Mesenteric fat pad (tissue), 1 donor: ENCODE data around the gene ENDOU. TPM values are rescaled to one million over a fixed set of nuclear protein-coding genes. Genes with fewer than 3 reads are reported as not detected.

Source experiments
- DNase-seq: peaks from one replicate; pipeline ENCODE4 v3.0.0-alpha.2; 2020; ENCODE audit warnings: low spot score
- total RNA-seq: library from RNA; stranded (reverse); fragmentation: NEBNext Ultra II Directional; extraction: Animal tissue kit (Norgen Biotek cat#: 25700); gene quantifications from one replicate; pipeline ENCODE4 v1.2.1, GENCODE V29; 2021
- donor health status: DM: yes; HTN: yes; CAD: no.

ENDOU gene
- total RNA-seq, 1 donor from 2014 or later = 1.4 TPM

DNA sequence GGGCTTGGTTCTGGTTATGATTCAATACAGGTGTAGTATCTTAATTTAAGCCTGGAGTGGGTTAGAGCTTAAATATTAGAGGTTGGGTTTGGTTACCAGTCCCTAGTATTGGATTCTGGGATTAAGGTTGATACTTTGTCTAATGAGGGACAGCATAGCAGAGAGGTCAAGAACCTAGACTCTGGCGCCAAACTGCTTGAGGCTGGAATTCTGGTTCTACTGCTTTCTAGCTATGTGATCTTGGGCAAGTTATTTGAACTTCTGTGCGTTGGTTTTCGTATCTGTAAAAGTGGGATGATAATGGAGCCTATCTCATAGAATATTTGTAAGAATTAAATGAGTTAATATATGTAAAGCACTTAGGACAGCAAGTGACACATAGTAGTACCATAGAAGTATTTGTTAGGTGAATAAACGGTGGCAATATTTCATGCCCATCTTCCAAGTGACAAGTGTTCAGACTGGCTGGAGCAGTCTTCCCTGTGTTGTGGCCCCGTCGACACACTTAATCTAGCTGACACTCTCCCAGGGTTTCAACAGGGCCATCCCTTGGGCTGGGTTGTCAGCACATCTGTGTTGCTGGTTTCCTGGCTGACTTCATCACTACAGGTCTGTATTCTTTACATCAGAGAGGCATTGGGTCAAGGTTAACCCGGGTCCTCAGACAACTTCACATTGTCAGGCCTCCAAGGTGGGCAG, 3.0 kb downstream of the ENDOU start:
- no peak for DNase-seq

DNA sequence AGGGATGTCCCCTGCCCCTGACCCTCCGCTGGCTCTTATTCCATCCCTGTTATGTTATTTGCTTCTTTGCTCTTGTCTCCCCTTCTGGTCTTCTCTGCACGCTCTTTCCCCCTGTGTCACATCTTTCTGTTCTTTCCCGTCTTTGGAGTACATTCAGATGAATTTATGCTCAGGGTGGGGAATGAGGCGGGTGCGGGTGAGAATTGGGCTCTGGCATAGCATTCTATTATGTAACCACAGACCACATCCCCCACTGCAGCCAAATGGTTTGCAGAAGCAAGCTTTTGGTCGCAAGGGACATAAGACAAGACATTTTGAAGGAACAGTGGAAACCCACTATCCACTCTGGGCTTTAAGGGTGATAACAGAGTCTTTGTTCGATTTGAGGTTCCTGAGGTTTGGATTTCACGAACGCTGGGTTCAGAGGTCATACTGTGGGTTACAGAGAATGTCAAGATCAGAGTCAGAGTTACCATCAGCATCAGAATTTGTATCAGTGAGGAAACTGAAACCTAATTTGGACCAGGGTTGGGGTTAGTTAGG, 3.8 kb downstream of the ENDOU start:
- DNase-seq = no peak

DNA sequence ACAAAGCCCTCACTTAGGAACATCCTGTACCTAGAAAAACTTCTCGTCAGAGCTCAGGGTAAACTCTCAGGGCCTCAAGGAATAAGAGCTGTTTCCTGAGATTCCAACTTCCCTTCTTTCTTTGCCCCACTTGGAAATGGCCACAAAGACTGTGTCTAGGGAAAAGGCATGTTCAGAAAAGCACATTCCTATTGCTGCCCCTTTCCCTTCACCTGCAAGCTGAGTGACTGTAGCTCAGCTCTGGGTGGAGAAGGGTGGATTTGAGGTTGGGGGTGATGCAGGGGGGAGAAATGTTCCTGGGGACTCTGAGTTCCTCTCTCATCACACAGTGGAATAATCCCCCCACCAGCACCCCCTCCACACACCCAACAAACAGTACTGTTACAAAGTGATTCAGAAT, 6.8 kb downstream of the ENDOU start:
- no peak for DNase-seq

- peak; percentile 91 for DNase-seq
Observed at GRCh38 chr12:47717443-47718193, 7.7 kb downstream of the ENDOU start.

DNA sequence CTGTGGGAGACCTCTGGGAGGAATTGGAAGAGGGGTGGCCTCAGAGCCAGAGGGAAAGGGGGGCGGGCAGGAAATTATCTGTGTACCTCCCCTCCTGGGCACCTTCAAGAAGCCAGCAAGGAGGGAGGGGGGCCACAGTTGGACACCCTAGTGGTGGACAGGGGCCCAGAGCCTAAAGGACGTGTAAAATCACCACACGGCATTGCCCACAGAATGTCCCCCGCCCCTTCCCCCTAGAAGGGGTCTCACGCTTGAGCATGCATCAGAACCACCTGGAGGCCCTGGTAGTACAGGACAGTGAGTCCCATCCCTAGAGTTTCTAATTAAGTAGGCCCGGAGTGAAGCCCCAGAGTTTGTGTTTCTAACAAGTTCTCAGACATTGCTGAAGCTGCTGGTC, 8.2 kb downstream of the ENDOU start:
- peak; percentile 69 for DNase-seq

- peak; percentile 83 for DNase-seq
Observed at GRCh38 chr12:47715877-47716548, 9.3 kb downstream of the ENDOU start.

DNA sequence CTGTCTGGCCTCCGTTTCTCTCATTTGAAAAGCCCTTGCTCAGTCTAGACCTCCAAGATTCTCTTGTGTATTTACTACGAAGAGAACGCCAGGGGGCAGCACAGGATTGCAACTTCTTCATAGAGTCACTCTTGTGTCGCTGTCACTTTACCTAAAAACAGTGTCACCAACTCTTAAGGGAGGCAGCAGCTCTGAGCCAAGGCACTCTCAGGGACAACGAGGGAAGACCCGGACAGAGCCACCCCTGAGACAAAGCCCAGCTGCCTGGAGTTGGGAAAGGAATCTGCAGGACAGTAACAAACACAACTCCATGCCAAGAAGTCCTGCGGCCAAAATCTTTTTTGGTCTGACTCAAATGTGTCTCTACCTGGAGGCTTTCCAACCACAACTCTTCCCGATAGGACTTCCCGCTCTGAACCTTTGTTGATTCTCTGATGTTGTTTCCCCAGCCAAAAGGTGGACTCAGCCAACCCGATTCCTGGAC, 9.9 kb downstream of the ENDOU start:
- DNase-seq = peak; percentile 89

DNA sequence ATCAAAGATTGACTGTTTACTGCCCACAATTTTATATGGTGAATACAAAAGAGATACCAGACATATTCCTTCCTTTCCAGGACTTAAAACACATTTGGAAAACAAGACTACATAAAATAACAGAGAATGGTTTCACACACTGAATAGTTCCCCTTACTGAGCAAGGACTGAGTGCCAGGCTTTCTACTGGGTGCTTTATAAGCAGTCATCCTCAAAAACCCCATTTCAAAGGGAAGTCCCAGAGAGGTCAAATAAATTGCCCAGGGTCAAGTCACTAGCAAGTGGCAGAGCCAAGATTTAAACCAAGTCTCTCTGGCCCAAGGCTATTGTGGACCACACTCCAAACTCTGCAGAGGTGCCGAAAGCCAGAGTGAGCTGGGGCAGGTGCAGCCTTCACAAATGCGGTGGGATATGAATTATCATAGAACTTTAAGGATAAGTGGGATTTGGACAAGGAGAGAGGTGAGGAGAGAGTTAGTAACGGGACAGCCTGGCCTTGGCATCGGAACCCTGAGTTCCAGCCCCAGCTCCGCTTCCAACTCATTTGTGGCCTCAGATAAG, 10.4 kb downstream of the ENDOU start:
- no peak for DNase-seq

DNA sequence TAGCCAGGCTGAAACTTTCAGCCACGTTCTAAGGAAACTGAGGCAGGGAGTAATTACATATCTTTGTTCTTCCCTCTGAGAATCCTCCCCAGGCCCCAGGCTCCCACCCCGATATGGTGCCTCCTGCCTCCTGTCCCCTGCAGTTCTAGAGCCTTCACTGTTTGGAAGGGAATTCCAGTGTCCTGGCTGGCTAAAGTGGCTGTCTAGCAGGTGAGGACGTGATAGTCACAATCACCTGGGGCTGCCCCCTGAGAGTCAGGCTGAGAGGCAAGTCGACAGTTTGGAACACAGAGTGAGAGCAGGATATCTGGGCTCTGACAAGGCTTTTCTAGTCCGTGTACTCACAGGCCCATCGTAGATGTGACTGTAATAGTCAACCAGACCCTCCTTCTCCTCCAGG, 13.1 kb downstream of the ENDOU start:
- DNase-seq = no peak

- DNase-seq = no peak
Observed at GRCh38 chr12:47711448-47711847, 13.8 kb downstream of the ENDOU start.

- no peak for DNase-seq
Observed at GRCh38 chr12:47710278-47710677, 15.0 kb downstream of the ENDOU start.

DNA sequence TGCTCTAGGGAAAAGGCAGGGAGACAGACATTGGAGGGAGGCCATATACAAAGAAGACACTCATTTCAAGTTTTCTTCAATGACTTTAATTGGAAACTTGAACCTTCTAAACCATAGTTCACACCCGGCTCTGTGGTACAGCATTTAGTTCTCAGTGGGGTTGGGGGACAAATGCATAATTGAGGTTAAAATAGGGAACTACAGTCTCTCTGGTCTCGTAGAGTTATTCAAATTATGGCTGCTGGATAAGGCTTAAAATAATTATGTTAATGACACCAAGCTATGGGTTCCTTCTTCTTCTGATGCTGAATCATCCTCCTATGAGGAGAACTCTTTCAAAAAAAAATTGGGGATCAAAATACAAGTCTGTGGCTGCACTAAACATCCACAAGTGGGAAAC, 15.6 kb downstream of the ENDOU start:
- no peak for DNase-seq

- no peak for DNase-seq
Observed at GRCh38 chr12:47709237-47709636, 16.1 kb downstream of the ENDOU start.

DNA sequence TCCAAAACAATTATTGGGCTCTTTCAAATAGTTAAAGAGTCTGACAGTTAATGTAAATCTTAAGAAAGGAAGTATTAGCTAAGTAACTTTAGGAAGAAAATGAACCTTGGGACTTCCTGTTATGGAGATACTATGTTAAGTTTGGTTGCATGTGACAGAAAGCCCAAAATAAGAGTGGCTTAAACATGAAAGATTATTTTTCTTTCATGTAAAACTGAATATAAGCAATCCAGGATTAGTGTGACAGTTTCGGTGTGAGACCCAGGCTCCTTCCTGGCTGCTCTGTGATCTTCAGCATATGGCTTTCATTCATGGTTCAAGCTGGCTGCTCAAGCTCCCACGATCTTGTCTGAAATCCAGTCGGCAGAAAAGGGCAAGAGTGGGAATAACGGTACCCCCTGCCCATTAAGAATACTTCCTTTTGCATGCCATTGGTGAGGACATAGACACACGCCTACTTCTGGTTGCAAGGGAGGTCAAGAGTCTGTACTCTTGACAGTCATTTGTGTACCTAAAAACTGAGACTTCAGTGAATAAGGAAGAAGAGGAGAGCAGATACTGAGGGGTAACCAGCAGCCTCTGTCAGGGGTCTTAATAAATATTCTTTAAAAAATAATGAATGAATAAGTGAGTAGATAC, 17.3 kb downstream of the ENDOU start:
- DNase-seq = no peak

GRCh38 chr12:47707355-47707754, 17.9 kb downstream of the ENDOU start:
- no peak for DNase-seq

DNA sequence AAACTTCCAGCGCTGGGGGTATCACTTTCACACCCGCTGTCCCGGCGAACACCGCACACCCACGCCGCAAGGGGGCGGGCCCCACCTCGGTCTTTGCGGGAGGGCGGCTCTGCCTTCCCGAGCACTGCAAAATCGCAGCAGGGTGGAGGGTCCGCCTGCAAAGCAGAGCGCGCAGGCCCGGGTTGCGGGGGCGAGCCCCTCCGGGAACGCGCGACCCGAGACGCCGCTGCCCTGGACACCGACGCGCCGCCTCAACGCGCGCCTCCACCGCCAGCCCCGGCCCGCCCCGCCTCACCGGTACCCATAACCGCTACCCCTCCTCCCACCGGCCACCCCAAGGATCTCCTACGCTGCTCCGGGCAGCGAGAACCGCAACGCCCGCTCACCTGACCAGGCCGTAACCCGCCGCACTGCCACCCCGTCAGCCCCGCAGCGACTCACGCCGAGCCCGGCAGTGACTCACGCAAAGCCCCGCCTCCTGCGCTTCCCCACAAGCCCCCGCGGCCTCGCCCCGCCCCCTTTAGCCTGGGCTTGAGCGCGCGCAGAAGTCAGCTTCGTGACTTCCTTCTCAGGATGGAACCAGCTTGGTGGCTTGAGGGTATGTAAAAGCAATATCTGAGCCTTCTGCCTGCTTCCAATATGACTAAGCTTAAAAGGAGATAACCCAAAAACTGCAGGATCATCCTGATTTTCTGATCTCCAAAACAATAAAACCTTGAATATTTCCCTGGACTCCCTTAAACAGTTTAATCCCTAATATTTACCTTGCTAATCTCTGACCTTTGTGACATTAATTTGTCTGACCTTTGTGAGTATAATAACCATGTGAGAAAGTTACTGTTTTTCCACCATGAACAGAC, 19.5 kb downstream of the ENDOU start, which contains the start of gene RPAP3:
Gene RPAP3, minus strand, starts transcription at position 465 of the 860 bp plus-strand sequence. CDS start 3,190 bp downstream, outside the sequence.
- peak; percentile 99 for DNase-seq

- DNase-seq = no peak
Observed at GRCh38 chr12:47705229-47705565, 20.1 kb downstream of the ENDOU start.

DNA sequence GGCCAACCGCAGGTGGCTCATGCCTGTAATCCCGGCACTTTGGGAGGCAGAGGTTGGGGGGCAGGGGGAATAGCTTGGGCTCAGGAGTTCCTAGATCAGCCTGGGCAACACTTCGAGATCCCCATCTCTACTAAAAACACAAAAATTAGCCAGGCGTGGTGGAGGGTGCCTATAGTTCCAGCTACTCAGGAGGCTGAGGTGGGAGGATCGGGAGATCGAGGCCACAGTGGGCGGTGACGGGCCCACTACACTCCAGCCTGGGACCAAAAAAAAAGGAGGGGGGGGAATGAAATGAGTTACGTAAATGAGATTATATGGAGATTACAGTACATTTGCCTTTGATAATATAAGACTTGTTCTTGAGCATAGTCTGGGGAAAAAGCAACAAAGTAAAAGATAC, 20.6 kb downstream of the ENDOU start:
- no peak for DNase-seq

DNA sequence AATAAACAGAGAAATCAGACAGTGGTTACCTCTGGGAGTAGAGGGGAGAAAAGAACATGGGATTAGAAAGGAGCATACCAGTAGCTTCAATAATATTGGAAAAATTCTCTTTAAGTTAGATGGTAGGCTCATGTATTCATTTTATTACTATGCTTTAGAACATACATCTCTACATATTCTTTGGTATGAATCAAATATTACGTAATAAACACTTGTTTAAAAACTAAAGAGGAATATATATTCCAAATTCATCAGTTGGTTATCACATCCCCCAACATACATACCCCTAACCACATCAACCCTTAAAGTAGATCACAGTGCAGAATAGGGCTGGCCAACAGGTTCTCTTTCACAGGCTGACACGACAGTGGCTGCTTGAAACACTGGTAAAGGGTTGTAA, 25.0 kb downstream of the ENDOU start:
- DNase-seq = no peak

DNA sequence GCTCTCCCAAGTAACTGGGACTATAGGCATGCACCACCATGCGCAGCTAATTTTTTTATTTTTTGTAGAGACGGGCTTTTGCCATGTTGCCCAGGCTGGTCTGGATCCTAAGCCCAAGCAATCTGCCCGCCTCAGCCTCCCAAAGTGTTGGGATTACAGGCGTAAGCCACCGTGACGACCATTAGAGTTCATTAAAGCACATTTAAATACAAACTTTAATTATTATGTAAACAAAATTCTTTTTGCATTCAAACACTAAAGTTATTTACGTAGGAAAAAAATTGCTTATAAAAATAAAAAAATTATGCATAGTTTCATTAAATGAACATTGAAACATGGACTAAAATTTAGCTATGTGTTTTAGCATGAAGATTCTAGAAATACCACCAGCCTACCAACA, 26.7 kb downstream of the ENDOU start:
- DNase-seq = no peak
